ENCODE measurements around the gene NR4A3. TPM values are rescaled to one million over a fixed set of nuclear protein-coding genes. Genes with fewer than 3 reads are reported as not detected.

NR4A3 gene
- total and polyA plus RNA-seq, 2 experiments from 2014 or later, result 0.10 to 0.17 TPM

GRCh38 chr9:99867968-99868367 is 46.3 kb downstream of the NR4A3 start:
- H3F3A ChIP-seq (replicated peaks; ENCODE audit: low read depth), result no peaks in the 10 kb centered on the region
- DNase-seq (ENCODE audit: low spot score) (no peak), ATAC-seq (no peak)
- no peaks in the 10 kb centered on the region for H3K36me3 Mint-ChIP-seq (ENCODE audit: low read depth)
- H3K4me3 ChIP-seq, result no peak overlapping the region
- no peaks in the 10 kb centered on the region for H3K9me3 Mint-ChIP-seq
- 0 out of 2 replicates have a peak, but pooled peaks cover 3% of the 10 kb centered on the region for H3K9me2 ChIP-seq (ENCODE audit: insufficient read depth)
- no peak for TF ChIP-seq ZNF114 (CRISPR knock-in tag; IDR thresholded peaks at IDR 0.05)
- no peak for TF ChIP-seq NANOG (IDR thresholded peaks at IDR 0.05; ENCODE audit: borderline replicate concordance)
- no peak for TF ChIP-seq JUNB (IDR thresholded peaks at IDR 0.05; ENCODE audit: unreplicated experiment)
- no peak for TF ChIP-seq STAT1 (IDR thresholded peaks at IDR 0.05; ENCODE audit: unreplicated experiment)
- no peak for TF ChIP-seq CREB1 (CRISPR knock-in tag; IDR thresholded peaks at IDR 0.05; ENCODE audit: low read depth)
- no peak for TF ChIP-seq POLR2AphosphoS5 (IDR thresholded peaks at IDR 0.05; ENCODE audit: low read depth)
- no peak for TF ChIP-seq REST (IDR thresholded peaks at IDR 0.05; ENCODE audit: unreplicated experiment)
- TF ChIP-seq EZH2phosphoT487 (IDR thresholded peaks at IDR 0.05; ENCODE audit: unreplicated experiment), result no peak
- no peak for TF ChIP-seq EZH2 (IDR thresholded peaks at IDR 0.05; ENCODE audit: low read depth, unreplicated experiment)
- TF ChIP-seq ZNF331 (CRISPR knock-in tag; IDR thresholded peaks at IDR 0.05; ENCODE audit: low read depth), result no peak
- H3K4me1 Mint-ChIP-seq, result peaks cover 10% of the 10 kb centered on the region
- no peaks in the 10 kb centered on the region for H4K20me1 ChIP-seq (replicated peaks; ENCODE audit: insufficient read depth)
- no peaks in the 10 kb centered on the region for H3K4me1 ChIP-seq (ENCODE audit: insufficient read depth)
- H3K27me3 Mint-ChIP-seq (ENCODE audit: insufficient read depth, low read depth, poor library complexity), result peaks cover 4% of the 10 kb centered on the region
- no peak overlapping the region for H3K27ac ChIP-seq (ENCODE audit: low read depth)
- no peak overlapping the region for H2AFZ ChIP-seq
- no peaks in the 10 kb centered on the region for H3K27me3 ChIP-seq (ENCODE audit: insufficient read depth)
- H3K79me2 ChIP-seq (replicated peaks; ENCODE audit: insufficient read depth), result no peaks in the 10 kb centered on the region
- H3K27ac Mint-ChIP-seq, result no peak overlapping the region
- no peak overlapping the region for H3K4me3 Mint-ChIP-seq
- no peak overlapping the region for H3K4me2 ChIP-seq
- no peaks in the 10 kb centered on the region for H3K36me3 ChIP-seq (ENCODE audit: insufficient read depth)

- Histone ChIP-seq H3K27ac (ENCODE audit: low read depth) (no peak overlapping the region), H3K79me2 (replicated peaks; ENCODE audit: insufficient read depth) (no peaks in the 10 kb centered on the region), H3K4me1 (ENCODE audit: insufficient read depth) (no peaks in the 10 kb centered on the region), H3F3A (replicated peaks; ENCODE audit: low read depth) (no peaks in the 10 kb centered on the region), H2AFZ (no peak overlapping the region), H4K20me1 (replicated peaks; ENCODE audit: insufficient read depth) (no peaks in the 10 kb centered on the region), H3K27me3 (ENCODE audit: insufficient read depth) (no peaks in the 10 kb centered on the region), H3K4me2 (no peak overlapping the region), H3K36me3 (ENCODE audit: insufficient read depth) (no peaks in the 10 kb centered on the region), H3K9me2 (ENCODE audit: insufficient read depth) (0 out of 2 replicates have a peak, but pooled peaks cover 3% of the 10 kb centered on the region), H3K4me3 (no peak overlapping the region)
- no peak for ATAC-seq
- H3K36me3 Mint-ChIP-seq (ENCODE audit: low read depth), result no peaks in the 10 kb centered on the region
- H3K27ac Mint-ChIP-seq, result no peak overlapping the region
- H3K4me3 Mint-ChIP-seq, result no peak overlapping the region
- H3K27me3 Mint-ChIP-seq (ENCODE audit: insufficient read depth, low read depth, poor library complexity), result peaks cover 4% of the 10 kb centered on the region
- no peak for DNase-seq (ENCODE audit: low spot score)
- no peaks in the 10 kb centered on the region for H3K9me3 Mint-ChIP-seq
- H3K4me1 Mint-ChIP-seq, result peaks cover 4% of the 10 kb centered on the region; the same call in 2 of the 3 replicates
- TF ChIP-seq REST (IDR thresholded peaks at IDR 0.05; ENCODE audit: unreplicated experiment), result no peak
- no peak for TF ChIP-seq ZNF331 (CRISPR knock-in tag; IDR thresholded peaks at IDR 0.05; ENCODE audit: low read depth)
- no peak for TF ChIP-seq POLR2AphosphoS5 (IDR thresholded peaks at IDR 0.05; ENCODE audit: low read depth)
- TF ChIP-seq ETS1 (IDR thresholded peaks at IDR 0.05), result no peak
- TF ChIP-seq EZH2 (IDR thresholded peaks at IDR 0.05; ENCODE audit: low read depth, unreplicated experiment), result no peak
- no peak for TF ChIP-seq NANOG (IDR thresholded peaks at IDR 0.05; ENCODE audit: borderline replicate concordance)
- TF ChIP-seq ZNF114 (CRISPR knock-in tag; IDR thresholded peaks at IDR 0.05), result no peak
- no peak for TF ChIP-seq STAT1 (IDR thresholded peaks at IDR 0.05; ENCODE audit: unreplicated experiment)
- no peak for TF ChIP-seq CTCF (conservative IDR thresholded peaks at IDR 0.05; ENCODE audit: low read depth in 2 of 2)
- TF ChIP-seq EZH2phosphoT487 (IDR thresholded peaks at IDR 0.05; ENCODE audit: unreplicated experiment), result no peak
- TF ChIP-seq JUNB (IDR thresholded peaks at IDR 0.05; ENCODE audit: unreplicated experiment), result no peak
Measured at GRCh38 chr9:99868845-99869244, 47.2 kb downstream of the NR4A3 start.

Data from GM23338 (cell line).